AG04450 (cell line): ENCODE data around the gene ONECUT1. TPM values are rescaled to one million over a fixed set of nuclear protein-coding genes. Genes with fewer than 3 reads are reported as not detected.

ENCODE experiments used
- CTCF ChIA-PET: fragments of 300-600, 350-600 bp; formaldehyde crosslinking; extraction: SDS; loops from one replicate; lab custom pipeline; 2022; ENCODE audit warnings: antibody characterized with exemption, inconsistent platforms; lab: Charles Lee
- POLR2A ChIA-PET: fragments of 350-600 bp; formaldehyde crosslinking; extraction: SDS; loops from one replicate; lab custom pipeline; 2021; ENCODE audit warnings: antibody characterized with exemption, inconsistent platforms; lab: Yijun Ruan, JAX
- DNase-seq: peaks from one replicate; pipeline ENCODE4 v3.0.0-alpha.2; 2011; ENCODE audit warnings: low read depth, low spot score
- H3K27ac ChIP-seq: one replicate; pipeline ENCODE4 v1.5.1; 2012; ENCODE audit warnings: low read depth, low read length, control low read depth
- H3K27me3 ChIP-seq: one replicate; pipeline ENCODE4 v1.6.0; 2012; ENCODE audit warnings: low read length; ENCODE audit not compliant: control insufficient read depth, insufficient read depth
- H3K4me3 ChIP-seq: 2 replicates; pipeline ENCODE4 v1.5.1; 2011; ENCODE audit warnings: mild to moderate bottlenecking, low read depth, low read length, control low read depth
- H3K9me3 ChIP-seq: 2 replicates; pipeline ENCODE4 v1.5.1; 2012; ENCODE audit warnings: low read length; ENCODE audit not compliant: control insufficient read depth, insufficient read depth
- polyA plus RNA-seq: library from polyadenylated mRNA; depleted of rRNA; stranded (reverse); fragments of >200 nt; gene quantifications from 2 replicates; pipeline ENCODE4 v1.2.3, GENCODE V29; 2011
- TF ChIP-seq, protein P1 (sequence below): IDR thresholded peaks from 2 replicates; pipeline ENCODE4 v1.5.1; 2011; ENCODE audit warnings: low read depth, low read length, control low read depth, inconsistent platforms

ONECUT1 gene
- polyA plus RNA-seq, 1 experiment = not detected

DNA sequence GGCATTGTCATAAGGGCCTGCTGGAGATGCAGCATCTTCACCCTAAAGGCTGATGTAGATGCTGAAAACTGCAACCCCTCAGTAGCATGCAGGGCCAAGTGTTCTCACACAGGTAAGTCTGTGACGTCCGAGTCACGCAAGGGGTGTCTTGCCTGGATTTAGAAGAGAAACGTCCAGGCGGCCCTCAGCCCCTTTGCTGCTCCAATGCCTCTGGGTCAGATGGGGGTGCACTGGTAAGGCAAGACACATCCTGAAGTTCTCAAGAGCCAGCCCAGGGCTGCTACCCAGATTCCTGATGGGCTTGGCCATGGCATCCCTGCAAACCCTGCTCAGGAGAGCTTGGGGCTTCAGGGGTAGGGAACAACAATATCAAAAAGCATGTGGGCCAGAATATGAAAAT lies 25.4 kb downstream of the ONECUT1 start:
- POLR2A ChIA-PET = no interaction called here
- CTCF ChIA-PET = no interaction called here
- H3K9me3 ChIP-seq = no peaks in the 10 kb centered on the region

DNA sequence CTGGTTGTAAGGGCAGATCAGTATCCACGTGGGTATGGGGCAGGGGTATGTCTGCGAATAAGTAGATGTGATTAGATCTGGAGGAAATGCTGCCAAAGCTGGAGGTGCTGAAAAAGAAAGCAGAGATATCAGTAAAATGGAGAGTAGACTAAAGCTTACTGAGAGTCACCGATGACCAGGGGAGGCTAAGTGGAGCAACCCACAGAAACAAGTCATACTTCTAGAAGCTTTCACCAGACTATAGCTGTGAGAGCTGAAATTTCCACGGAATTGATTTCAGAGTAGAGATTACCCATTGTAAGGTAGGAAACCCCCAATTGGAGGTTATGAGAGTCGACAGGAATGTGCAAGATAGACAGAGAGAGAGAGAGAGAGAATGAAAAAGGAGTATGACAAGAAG lies 27.5 kb downstream of the ONECUT1 start:
- Histone ChIP-seq H3K4me3 (no peak overlapping the region), H3K27ac (no peak overlapping the region), H3K27me3 (peaks cover 2% of the 10 kb centered on the region), H3K9me3 (no peaks in the 10 kb centered on the region)
- CTCF ChIA-PET = no interaction called here
- DNase-seq = no peak
- TF ChIP-seq, protein P1, sequence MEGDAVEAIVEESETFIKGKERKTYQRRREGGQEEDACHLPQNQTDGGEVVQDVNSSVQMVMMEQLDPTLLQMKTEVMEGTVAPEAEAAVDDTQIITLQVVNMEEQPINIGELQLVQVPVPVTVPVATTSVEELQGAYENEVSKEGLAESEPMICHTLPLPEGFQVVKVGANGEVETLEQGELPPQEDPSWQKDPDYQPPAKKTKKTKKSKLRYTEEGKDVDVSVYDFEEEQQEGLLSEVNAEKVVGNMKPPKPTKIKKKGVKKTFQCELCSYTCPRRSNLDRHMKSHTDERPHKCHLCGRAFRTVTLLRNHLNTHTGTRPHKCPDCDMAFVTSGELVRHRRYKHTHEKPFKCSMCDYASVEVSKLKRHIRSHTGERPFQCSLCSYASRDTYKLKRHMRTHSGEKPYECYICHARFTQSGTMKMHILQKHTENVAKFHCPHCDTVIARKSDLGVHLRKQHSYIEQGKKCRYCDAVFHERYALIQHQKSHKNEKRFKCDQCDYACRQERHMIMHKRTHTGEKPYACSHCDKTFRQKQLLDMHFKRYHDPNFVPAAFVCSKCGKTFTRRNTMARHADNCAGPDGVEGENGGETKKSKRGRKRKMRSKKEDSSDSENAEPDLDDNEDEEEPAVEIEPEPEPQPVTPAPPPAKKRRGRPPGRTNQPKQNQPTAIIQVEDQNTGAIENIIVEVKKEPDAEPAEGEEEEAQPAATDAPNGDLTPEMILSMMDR = no peak
- POLR2A ChIA-PET = no interaction called here

More for the DNA sequence above, 25.4 kb downstream of the ONECUT1 start:
- no peak overlapping the region for H3K4me3 ChIP-seq
- no peak overlapping the region for H3K27ac ChIP-seq
- TF ChIP-seq, protein P1 = no peak
- DNase-seq = no peak
- H3K27me3 ChIP-seq = peaks cover 4% of the 10 kb centered on the region

DNA sequence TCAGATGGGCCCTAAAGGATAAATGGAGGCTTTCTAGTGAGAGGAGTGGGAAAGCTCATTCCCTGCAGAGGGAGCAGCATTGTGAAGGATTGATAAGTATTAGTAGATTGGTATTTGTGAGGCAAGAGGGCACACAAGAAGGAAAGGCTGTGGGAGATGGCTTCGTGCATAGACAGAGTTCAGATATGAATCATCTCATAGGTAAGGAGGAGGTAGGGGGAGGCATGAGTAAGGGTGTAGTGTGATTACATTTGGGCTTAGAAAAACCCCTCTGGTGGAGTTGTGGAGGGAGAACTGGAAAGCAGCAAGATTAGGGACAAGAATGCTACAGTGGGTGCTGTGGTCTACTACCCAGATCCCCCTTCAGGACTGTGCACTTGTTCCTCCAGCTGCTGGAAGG lies 29.6 kb downstream of the ONECUT1 start:
- Histone ChIP-seq H3K4me3 (no peak overlapping the region), H3K27me3 (no peaks in the 10 kb centered on the region), H3K9me3 (no peaks in the 10 kb centered on the region), H3K27ac (no peak overlapping the region)
- ChIA-PET POLR2A (no interaction called here), CTCF (no interaction called here)
- DNase-seq = no peak
- TF ChIP-seq, protein P1 = no peak

DNA sequence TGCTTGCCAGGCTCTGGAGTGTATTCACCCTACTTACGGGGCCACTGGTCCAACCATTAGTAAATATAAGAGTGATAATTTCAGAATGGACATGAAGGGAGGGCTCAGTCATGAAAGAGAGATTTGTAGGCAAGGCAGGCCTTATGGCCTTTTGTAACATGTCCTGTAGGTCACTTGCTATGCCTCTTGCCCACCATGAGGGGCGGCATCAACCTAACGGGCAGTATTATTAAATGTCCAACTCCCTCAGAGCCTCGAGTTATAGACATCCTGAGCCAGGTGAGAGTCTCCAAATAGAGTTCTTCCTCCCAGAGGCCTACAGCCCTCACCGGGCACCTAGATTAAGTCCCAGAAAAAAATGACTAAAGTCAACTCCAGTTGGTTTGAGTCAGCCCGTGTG lies 30.2 kb downstream of the ONECUT1 start:
- CTCF ChIA-PET = no interaction called here
- Histone ChIP-seq H3K4me3 (no peak overlapping the region), H3K9me3 (no peaks in the 10 kb centered on the region), H3K27me3 (no peaks in the 10 kb centered on the region), H3K27ac (no peak overlapping the region)
- DNase-seq = no peak
- POLR2A ChIA-PET = no interaction called here
- TF ChIP-seq, protein P1 = no peak

DNA sequence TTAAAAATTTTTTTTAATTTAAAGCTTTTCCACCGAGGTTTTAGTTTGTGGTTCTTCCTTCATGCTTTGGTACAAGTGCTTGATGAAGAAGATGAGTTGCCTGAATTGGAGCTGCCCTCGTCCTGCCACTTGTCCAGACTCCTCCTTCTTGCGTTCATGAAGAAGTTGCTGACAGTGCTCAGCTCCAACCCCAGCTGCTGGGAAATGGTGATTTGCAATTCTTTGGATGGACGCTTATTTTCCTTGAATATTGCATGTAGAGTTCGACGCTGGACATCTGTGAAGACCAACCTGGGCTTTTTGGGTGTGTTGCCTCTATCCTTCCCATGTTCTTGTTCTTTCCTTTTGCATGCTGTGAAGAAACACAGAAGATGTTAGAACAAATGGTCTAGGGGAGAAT lies 32.6 kb downstream of the ONECUT1 start:
- no peaks in the 10 kb centered on the region for H3K27me3 ChIP-seq
- no peak for DNase-seq
- TF ChIP-seq, protein P1 = no peak
- no peaks in the 10 kb centered on the region for H3K9me3 ChIP-seq
- ChIA-PET CTCF (no interaction called here), POLR2A (no interaction called here)
- H3K4me3 ChIP-seq = no peak overlapping the region
- no peak overlapping the region for H3K27ac ChIP-seq
